GM12892 (cell line): ENCODE measurements around the gene SCIN.
"Not testable (repeated sequence)": the region's sequence is repeated elsewhere in the genome, so short reads cannot be mapped to it uniquely, and the experiment has no call there.

Experiments
- DNase-seq: peaks from one replicate; pipeline ENCODE4 v3.0.0; 2011; ENCODE audit not compliant: insufficient read length
- FAIRE-seq: peaks from 2 replicates; lab custom pipeline; 2011; peaks lifted over from hg19 to GRCh38; lab: Jason Lieb, UNC
- POLR2A ChIP-seq: IDR thresholded peaks from 2 replicates; pipeline ENCODE4 v1.6.1; 2011; ENCODE audit warnings: low read depth, low read length, control low read depth
- POLR2AphosphoS5 ChIP-seq: IDR thresholded peaks from 2 replicates; pipeline ENCODE4 v1.6.1; 2011; ENCODE audit warnings: low read depth, low read length, control low read depth
- TAF1 ChIP-seq: IDR thresholded peaks from 2 replicates; pipeline ENCODE4 v1.6.1; 2011; ENCODE audit warnings: low read depth, mild to moderate bottlenecking, control low read depth, low read length, borderline replicate concordance

The SCIN gene

DNA sequence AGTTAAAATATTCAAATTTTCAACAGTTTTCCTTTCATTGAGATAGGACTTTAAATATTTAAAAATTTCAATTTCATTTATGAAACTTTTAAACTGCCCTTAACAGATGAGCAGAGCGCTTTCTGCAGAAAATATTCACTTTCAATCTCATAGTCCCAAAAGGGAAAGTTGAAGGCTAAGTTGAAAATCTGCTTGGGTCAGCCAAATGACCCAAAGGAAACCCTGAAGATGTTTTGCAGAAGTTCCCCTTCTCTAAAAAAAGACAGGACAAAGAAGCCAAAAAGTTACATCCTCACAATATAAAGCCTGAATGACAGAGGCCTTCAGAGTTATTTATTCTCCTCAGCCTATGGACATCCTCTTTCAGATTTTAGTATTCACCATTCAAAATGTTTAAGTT lies 17.6 kb upstream of the SCIN start:
- no peak for TF ChIP-seq POLR2A
- no peak for TF ChIP-seq POLR2AphosphoS5
- TF ChIP-seq TAF1 = no peak
- DNase-seq (no peak), FAIRE-seq (no peak)

DNA sequence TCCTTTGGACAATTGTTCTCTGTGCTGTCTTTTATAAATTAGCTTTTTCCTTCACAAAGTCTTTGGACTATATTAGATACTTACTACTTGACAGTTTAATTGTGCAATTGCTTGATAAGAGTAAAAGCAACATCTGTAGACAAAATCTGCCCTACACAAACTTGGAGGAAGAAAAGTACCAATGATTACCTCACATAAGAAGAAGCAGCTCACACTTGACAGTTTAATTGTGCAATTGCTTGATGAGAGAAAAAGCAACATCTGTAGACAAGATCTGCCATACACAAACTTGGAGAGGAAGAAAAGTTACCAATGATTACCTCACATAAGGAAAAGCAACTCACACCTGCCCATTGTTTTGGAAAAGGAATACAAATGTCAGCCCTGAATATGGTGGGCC lies 17.1 kb upstream of the SCIN start:
- DNase-seq (no peak), FAIRE-seq (no peak)
- TF ChIP-seq TAF1 = no peak
- no peak for TF ChIP-seq POLR2AphosphoS5
- TF ChIP-seq POLR2A = no peak

- DNase-seq = no peak
- TF ChIP-seq POLR2AphosphoS5 (no peak), POLR2A (no peak), TAF1 (no peak)
- FAIRE-seq = no peak
Measured at GRCh38 chr7:12554351-12554750, 16.2 kb upstream of the SCIN start.

- DNase-seq (no peak), FAIRE-seq (no peak)
- TF ChIP-seq POLR2A (no peak), POLR2AphosphoS5 (no peak), TAF1 (no peak)
Measured at GRCh38 chr7:12554872-12555271, 15.6 kb upstream of the SCIN start.

DNA sequence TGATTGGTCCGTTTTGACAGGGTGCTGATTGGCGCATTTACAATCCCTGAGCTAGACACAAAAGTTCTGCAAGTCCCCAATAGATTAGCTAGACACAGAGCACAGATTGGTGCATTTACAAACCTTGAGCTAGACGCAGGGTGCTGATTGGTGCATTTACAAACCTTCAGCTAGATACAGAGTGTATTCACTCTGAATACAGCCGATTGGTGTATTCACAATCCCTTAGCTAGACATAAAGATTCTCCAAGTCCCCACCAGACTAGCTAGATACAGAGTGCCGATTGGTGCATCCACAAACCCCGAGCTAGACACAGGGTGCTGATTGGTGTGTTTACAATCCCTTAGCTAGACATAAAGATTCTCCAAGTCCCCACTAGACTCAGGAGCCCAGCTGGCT lies 14.8 kb upstream of the SCIN start:
- not testable (repeated sequence) for FAIRE-seq

DNA sequence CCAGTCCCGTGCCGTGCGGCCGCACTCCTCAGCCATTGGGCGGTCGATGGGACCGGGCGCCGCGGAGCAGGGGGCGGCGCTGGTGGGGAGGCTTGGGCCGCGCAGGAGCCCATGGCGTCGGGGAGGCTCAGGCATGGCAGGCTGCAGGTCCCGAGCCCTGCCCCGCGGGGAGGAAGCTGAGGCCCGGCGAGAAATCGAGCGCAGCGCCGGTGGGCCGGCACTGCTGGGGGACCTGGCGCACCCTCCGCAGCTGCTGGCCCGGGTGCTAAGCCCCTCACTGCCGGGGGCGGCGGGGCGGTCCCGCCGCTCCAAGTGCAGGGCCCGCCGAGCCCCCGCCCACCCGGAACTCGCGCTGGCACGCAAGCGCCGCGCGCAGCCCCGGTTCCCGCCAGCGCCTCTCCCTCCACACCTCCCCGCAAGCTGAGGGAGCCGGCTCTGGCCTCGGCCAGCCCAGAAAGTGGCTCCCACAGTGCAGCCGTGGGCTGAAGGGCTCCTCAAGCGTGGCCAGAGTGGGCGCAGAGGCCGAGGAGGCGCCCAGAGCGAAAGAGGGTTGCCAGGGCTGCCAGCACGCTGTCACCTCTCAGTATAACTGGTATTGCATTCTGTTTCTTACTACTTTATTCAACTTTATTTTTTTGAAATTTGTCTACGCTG lies 14.3 kb upstream of the SCIN start:
- not testable (repeated sequence) for FAIRE-seq, DNase-seq

More for the DNA sequence above, 14.8 kb upstream of the SCIN start:
- DNase-seq = not testable (repeated sequence)

- DNase-seq (no peak), FAIRE-seq (no peak)
Measured at GRCh38 chr7:12557282-12557681, 13.2 kb upstream of the SCIN start.

DNA sequence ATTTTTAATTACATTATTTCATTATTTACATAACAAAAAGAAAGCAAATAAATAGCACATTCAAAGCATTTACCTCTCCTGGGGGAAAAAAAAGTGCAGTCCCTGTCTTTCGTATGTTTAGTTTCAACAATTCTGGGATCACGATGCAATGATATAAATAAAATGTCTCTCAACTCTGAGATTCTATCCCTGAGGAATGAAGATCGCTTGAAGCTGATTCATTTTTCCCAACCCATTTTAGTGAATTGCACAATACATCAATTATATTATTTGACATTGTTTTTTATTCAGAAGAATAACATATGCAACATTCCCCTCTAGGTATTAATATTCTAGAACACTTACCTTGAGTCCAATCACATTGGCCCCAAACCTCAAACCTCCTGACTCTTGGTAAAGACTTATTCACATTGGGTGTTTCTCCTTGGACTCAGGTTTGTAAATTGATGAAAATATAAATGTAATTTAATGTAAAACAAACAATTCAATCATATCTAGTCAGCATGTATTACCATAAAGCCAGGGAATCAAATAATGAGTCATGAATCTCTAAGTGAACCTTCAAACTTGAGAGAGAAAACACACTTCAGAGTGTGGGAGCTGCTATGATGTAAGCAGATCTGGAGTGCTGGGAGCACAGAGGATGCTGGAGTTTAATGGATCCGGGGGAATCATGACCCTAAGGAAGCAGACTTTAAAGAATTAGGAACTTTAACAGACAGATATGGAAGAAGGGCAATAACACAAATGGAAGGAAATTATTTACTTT lies 5.3 kb upstream of the SCIN start:
- FAIRE-seq (no peak), DNase-seq (no peak)
- TF ChIP-seq POLR2A (no peak), POLR2AphosphoS5 (no peak), TAF1 (no peak)

More at GRCh38 chr7:12557282-12557681, 13.2 kb upstream of the SCIN start:
- TF ChIP-seq POLR2AphosphoS5 = no peak
- TF ChIP-seq POLR2A = no peak
- TF ChIP-seq TAF1 = no peak

- TF ChIP-seq POLR2A = no peak
- no peak for TF ChIP-seq POLR2AphosphoS5
- no peak for TF ChIP-seq TAF1
- FAIRE-seq (no peak), DNase-seq (no peak)
Measured at GRCh38 chr7:12565873-12566272, 4.6 kb upstream of the SCIN start.

DNA sequence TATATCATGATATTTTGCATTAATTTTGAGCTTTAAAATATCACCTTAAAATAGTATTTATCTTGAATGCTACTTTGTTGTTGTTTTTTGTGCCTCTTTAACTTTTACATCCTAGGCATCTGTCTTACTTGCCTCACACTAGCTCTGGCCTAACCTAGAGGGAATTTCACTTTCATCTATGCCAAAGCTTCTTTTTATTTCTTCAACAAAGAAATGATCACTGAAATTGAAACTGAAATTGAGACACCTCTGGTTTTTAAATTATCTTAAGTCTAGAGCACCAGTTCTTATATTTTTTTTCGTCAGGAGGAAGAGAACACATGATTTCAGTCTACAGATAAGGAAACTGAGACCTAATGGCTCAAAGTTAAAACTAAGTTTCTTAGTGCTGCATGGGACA lies 3.5 kb upstream of the SCIN start:
- TF ChIP-seq POLR2AphosphoS5 = no peak
- no peak for TF ChIP-seq POLR2A
- TF ChIP-seq TAF1 = no peak
- FAIRE-seq (peak; percentile 53), DNase-seq (peak; percentile 19)

GRCh38 chr7:12569673-12570072 lies 847 bp upstream of the SCIN start:
- FAIRE-seq = no peak
- TF ChIP-seq TAF1 (no peak), POLR2A (no peak), POLR2AphosphoS5 (no peak)
- no peak for DNase-seq

DNA sequence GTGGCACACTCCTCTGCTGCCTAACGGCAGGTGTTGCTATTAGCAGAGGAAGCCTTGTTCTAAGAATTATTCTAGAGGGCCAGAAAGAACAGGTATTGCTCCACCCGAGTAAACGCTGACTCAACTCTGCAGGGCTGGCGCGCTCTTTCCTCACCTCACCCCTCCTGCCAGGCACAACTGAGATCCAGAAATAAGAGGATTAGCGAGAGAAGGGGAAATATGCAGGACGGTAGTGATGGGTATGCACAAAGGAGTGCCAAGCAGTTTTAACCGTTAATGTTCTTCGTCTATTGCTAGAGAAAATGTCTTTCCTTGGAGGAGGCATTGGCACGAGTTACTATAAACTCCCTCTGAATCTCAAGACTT lies 369 bp upstream of the SCIN start:
- FAIRE-seq (no peak), DNase-seq (no peak)
- no peak for TF ChIP-seq POLR2AphosphoS5
- no peak for TF ChIP-seq POLR2A
- no peak for TF ChIP-seq TAF1

DNA sequence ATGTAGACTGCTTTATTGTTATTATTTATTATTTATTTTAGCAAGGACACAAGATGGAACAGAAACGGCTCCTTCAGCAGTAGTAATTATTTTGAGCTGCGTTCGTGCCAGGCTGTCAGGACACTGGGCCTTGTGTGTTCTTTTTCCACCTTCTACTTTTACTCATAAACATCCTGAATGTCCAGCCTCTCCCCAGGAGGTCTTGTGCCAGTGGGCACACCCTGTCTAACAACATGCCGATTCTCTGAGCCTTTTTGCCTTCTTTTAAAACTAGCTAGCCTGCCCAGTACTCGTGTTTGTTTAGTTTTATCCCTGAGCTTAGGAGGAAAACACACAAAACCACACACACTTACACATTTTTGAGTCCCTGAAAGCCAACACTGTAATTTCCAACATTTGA lies 1.2 kb downstream of the SCIN start:
- DNase-seq = no peak
- no peak for FAIRE-seq
- TF ChIP-seq POLR2AphosphoS5 (no peak), TAF1 (no peak), POLR2A (no peak)
